Embryonic facial prominence (tissue), 1 donor: ENCODE results near the gene RADIL.

ENCODE experiments used
- DNase-seq: peaks from one replicate; pipeline ENCODE4 v3.0.0-alpha.2; 2016; ENCODE audit errors: extremely low spot score

Gene RADIL

GRCh38 chr7:4831723-4832495, 51.6 kb downstream of the RADIL start:
- DNase-seq, result no peak

GRCh38 chr7:4830176-4830575, 53.3 kb downstream of the RADIL start:
- DNase-seq, result no peak

- no peak for DNase-seq
Measured at GRCh38 chr7:4828720-4829383, 54.7 kb downstream of the RADIL start.

GRCh38 chr7:4825081-4825480, 58.4 kb downstream of the RADIL start:
- DNase-seq, result no peak

GRCh38 chr7:4824120-4824775, 59.3 kb downstream of the RADIL start:
- DNase-seq, result no peak

- DNase-seq, result no peak
Measured at GRCh38 chr7:4823441-4824119, 59.9 kb downstream of the RADIL start.

- no peak for DNase-seq
Measured at GRCh38 chr7:4822677-4823076, 60.8 kb downstream of the RADIL start.

- DNase-seq, result no peak
Measured at GRCh38 chr7:4820967-4821471, 62.5 kb downstream of the RADIL start.

GRCh38 chr7:4820405-4820966, 63.0 kb downstream of the RADIL start:
- DNase-seq, result no peak

- DNase-seq, result no peak
Measured at GRCh38 chr7:4819560-4820404, 63.7 kb downstream of the RADIL start.

- no peak for DNase-seq
Measured at GRCh38 chr7:4818000-4818794, 65.3 kb downstream of the RADIL start.

GRCh38 chr7:4817178-4817901, 66.2 kb downstream of the RADIL start:
- DNase-seq, result no peak

- no peak for DNase-seq
Measured at GRCh38 chr7:4816419-4817080, 67.0 kb downstream of the RADIL start.

- no peak for DNase-seq
Measured at GRCh38 chr7:4815609-4816418, 67.7 kb downstream of the RADIL start.

- DNase-seq, result no peak
Measured at GRCh38 chr7:4815121-4815520, 68.4 kb downstream of the RADIL start.

GRCh38 chr7:4814433-4814832, 69.1 kb downstream of the RADIL start:
- no peak for DNase-seq

- no peak for DNase-seq
Measured at GRCh38 chr7:4809666-4810065, 73.8 kb downstream of the RADIL start.

GRCh38 chr7:4809091-4809591, 74.4 kb downstream of the RADIL start:
- DNase-seq, result no peak
